ENCODE measurements around the gene RGS3.
A peak's percentile ranks its signal among the peaks of the same experiment; 100 is the strongest.

RGS3 gene

DNA sequence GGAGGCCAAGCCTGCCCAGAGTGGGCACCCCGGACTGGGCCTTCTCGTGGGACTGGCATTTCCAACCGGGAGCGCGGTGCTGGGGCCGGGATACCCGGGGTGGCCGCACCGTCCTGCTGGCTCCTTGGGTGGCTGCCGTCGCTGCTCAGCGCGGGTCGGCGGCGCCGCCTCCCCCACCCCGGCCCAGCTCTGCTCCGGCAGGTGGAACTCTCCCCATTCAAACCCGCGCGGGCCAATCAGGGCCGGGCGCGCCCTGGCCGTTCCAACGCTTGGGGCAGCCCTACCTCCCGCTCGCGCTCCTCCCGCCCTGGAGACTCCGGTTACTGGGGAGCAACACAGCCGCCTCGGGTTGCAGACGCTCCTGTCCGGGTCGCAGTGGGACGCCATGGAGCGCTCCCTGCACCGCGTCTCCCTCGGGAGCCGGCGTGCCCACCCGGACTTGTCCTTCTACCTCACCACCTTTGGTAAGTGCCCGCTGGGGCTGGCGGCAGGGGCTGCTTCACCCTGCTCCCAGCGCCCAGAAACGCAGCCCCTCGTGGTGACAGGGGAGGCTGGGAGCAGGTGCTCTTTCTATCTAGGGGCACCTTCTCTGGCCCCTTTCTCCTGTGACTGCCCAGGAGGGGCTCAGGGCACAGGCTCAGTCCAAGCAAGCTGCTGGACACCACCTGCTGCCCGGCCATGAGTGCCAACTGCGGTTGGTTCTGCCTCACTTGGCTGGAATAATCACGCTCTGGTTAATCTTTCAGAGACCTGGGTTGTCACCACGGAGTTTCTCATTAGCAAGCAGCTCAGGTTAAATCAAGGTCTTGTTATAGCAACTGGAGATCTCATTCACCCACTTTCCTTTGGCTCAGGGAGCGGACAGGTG is at the start of gene RGS3 (continued):
- TF ChIP-seq, protein P1, sequence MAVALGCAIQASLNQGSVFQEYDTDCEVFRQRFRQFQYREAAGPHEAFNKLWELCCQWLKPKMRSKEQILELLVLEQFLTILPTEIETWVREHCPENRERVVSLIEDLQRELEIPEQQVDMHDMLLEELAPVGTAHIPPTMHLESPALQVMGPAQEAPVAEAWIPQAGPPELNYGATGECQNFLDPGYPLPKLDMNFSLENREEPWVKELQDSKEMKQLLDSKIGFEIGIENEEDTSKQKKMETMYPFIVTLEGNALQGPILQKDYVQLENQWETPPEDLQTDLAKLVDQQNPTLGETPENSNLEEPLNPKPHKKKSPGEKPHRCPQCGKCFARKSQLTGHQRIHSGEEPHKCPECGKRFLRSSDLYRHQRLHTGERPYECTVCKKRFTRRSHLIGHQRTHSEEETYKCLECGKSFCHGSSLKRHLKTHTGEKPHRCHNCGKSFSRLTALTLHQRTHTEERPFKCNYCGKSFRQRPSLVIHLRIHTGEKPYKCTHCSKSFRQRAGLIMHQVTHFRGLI (tag by site-specific recombination; IDR thresholded peaks at IDR 0.05), result no peak
- no peak for TF ChIP-seq ZNF624 (tag by site-specific recombination; IDR thresholded peaks at IDR 0.05)
- peak; percentile 49; the same call in 1 of the 2 replicates for TF ChIP-seq ZNF394 (tag by site-specific recombination; IDR thresholded peaks at IDR 0.05; ENCODE audit: borderline replicate concordance)
- TF ChIP-seq ZNF10 (tag by site-specific recombination; IDR thresholded peaks at IDR 0.05), result no peak
- TF ChIP-seq ZFHX2 (tag by site-specific recombination; conservative IDR thresholded peaks at IDR 0.05), result no peak
- TF ChIP-seq ZNF549 (tag by site-specific recombination; IDR thresholded peaks at IDR 0.05), result no peak
- 0 out of 2 replicates have a peak, but pooled peaks have one; percentile 76 for TF ChIP-seq ZNF561 (tag by site-specific recombination; IDR thresholded peaks at IDR 0.05; ENCODE audit: borderline replicate concordance)

DNA sequence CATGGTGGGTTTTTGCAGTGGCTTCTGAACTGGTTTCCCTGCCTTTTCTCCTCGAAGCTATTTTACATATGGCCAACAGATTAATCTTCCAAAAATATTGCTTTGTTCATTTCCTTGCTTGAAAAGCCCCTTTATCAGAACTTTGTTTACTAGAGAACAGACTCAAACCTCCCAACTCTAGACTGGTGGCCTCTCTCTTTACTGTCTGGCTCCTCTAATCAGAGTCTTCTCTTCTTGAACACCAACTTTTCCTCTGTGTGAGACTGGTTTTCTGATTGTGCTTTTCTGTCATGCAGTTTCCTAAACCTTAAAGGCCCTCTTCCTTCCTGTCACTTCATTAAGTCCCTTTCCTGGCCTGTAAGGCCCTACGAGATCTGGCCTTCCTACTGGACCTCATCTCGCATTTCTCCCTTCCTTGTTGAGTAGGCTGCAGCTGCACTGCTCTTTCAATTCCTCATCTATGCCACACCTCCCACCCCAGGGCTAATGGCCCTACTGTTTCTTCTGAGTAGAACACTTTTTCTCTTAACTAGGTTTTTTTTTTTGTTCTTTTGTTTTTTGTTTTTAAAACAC is 47.3 kb upstream of the RGS3 start:
- ChIA-PET CTCF (no interaction called here), POLR2A (interaction anchor here (1.2 kb wide), 1 partner anchor 141 kb away, joined by 3 read pairs; the partner anchor contains the start of gene CDC26)
- TF ChIP-seq GLI4 (tag by site-specific recombination; IDR thresholded peaks at IDR 0.05) (no peak), ZNF138 (tag by site-specific recombination; IDR thresholded peaks at IDR 0.05; ENCODE audit: borderline replicate concordance) (no peak), ZNF624 (tag by site-specific recombination; IDR thresholded peaks at IDR 0.05) (no peak), ZBTB8A (tag by site-specific recombination; IDR thresholded peaks at IDR 0.05) (no peak), SETDB1 (IDR thresholded peaks at IDR 0.05; ENCODE audit: insufficient read length, low read length) (no peak), ZNF184 (tag by site-specific recombination; IDR thresholded peaks at IDR 0.05) (no peak), ZNF175 (tag by site-specific recombination; IDR thresholded peaks at IDR 0.05) (no peak), ZNF48 (tag by site-specific recombination; IDR thresholded peaks at IDR 0.05) (no peak), ZNF521 (tag by site-specific recombination; IDR thresholded peaks at IDR 0.05) (no peak), ZNF621 (tag by site-specific recombination; IDR thresholded peaks at IDR 0.05) (no peak), ZNF302 (tag by site-specific recombination; IDR thresholded peaks at IDR 0.05; ENCODE audit: low read depth) (no peak), ZNF394 (tag by site-specific recombination; IDR thresholded peaks at IDR 0.05; ENCODE audit: borderline replicate concordance) (no peak), ZNF629 (tag by site-specific recombination; IDR thresholded peaks at IDR 0.05) (no peak)
- TF ChIP-seq, protein P2, sequence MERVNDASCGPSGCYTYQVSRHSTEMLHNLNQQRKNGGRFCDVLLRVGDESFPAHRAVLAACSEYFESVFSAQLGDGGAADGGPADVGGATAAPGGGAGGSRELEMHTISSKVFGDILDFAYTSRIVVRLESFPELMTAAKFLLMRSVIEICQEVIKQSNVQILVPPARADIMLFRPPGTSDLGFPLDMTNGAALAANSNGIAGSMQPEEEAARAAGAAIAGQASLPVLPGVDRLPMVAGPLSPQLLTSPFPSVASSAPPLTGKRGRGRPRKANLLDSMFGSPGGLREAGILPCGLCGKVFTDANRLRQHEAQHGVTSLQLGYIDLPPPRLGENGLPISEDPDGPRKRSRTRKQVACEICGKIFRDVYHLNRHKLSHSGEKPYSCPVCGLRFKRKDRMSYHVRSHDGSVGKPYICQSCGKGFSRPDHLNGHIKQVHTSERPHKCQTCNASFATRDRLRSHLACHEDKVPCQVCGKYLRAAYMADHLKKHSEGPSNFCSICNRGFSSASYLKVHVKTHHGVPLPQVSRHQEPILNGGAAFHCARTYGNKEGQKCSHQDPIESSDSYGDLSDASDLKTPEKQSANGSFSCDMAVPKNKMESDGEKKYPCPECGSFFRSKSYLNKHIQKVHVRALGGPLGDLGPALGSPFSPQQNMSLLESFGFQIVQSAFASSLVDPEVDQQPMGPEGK (tag by site-specific recombination; IDR thresholded peaks at IDR 0.05), result no peak
- TF ChIP-seq, protein P3, sequence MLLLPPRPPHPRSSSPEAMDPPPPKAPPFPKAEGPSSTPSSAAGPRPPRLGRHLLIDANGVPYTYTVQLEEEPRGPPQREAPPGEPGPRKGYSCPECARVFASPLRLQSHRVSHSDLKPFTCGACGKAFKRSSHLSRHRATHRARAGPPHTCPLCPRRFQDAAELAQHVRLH (tag by site-specific recombination; IDR thresholded peaks at IDR 0.05), result no peak
- Histone ChIP-seq H3K4me3 (ENCODE audit: low read depth, low read length) (no peak overlapping the region), H3K27ac (ENCODE audit: extremely low read depth, low read depth, low read length) (no peak overlapping the region), H3K36me3 (ENCODE audit: control insufficient read depth in 2 of 2, insufficient read depth in 1 of 2, low read length in 2 of 2) (no peaks in the 10 kb centered on the region), H3K9me3 (ENCODE audit: control insufficient read depth, insufficient read depth, low read depth, low read length) (no peaks in the 10 kb centered on the region), H3K4me1 (ENCODE audit: control insufficient read depth, insufficient read depth, low read length) (no peaks in the 10 kb centered on the region)

Data from HEK293 (cell line).